ENCODE data around the gene NFIL3.

DNA sequence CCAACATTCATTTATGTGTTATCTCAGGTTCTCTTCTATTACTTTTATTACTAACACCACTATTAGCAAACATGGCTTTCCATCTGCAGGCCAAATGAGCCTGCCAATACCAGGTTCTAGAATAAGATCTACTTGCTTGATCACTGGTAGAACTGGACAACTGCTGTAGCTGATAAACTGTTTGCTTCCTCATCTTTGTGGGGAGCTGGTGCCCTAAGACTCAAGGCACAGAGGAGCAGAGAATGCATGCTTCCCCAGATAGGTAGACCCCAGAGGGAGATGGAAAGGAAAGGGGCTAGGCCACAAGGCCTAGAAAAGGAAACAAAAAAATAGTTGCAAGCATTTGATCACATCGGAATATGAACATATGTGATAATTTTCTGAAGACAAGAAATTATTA is 31.2 kb downstream of the NFIL3 start:
- no peak for TF ChIP-seq POLR2AphosphoS5 (IDR thresholded peaks at IDR 0.05; ENCODE audit: insufficient read depth in 1 of 2, low read depth in 1 of 2)
- TF ChIP-seq POLR2A (IDR thresholded peaks at IDR 0.05) = no peak
